NCI-H1048 (cell line): ENCODE results near the gene MYO1E.
"Not testable (repeated sequence)": the region's sequence is repeated elsewhere in the genome, so short reads cannot be mapped to it uniquely, and the experiment has no call there.

Source experiments
- DNase-seq: peaks from one replicate; lab custom pipeline; 2025; lab: John Stamatoyannopoulos, UW

The MYO1E gene

DNA sequence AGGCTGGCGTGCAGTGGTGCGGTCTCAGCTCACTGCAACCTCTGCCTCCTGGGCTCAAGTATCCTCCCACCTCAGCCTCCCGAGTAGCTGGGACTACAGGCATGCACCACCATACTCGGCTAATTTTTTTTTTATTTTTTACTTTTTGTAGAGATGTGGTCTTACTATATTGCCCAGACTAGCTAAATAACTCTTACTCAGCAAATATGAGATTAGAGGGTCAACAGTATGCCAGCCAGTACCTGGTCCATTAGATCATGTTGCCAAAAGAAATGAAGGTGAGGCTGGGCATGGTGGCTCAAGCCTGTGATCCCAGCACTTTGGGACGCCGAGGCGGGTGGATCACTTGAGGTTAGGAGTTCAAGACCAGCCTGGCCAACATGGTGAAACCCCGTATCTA lies 210.6 kb downstream of the MYO1E start:
- DNase-seq, result not testable (repeated sequence)

DNA sequence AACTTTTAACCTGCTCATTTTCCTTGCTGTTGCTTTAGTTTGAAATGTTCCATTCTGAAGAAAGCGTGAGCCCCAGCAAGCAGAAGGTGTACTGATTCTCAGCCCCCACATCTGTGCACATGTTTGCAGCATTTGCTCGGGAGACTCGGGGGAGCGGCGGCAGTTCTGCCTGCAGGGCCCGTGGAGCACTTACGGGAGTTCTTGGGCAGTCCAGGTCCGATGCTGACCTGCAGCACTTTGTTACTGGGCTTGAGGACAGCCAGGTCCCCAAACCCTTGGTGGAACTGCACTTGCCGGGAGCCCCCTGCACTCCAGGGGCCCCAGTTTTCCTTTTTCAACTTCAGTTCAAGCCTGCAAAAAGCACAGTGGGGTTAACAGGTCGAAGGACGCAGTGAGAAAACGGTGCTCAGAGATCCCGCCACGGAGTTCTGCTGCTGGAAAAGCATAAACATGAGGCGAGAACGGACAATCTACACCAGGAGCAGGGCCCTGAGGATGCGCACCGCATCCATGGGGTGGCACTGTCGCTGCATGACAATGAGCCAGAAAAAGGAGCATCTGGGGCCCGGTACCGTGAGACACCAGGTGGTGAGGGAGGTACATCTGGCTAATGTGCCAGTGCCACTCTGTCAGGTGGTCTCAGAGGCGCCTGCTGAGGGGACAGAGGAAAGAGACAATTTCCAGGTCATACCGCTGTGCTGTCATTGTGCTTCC lies 211.6 kb downstream of the MYO1E start:
- DNase-seq, result no peak

DNA sequence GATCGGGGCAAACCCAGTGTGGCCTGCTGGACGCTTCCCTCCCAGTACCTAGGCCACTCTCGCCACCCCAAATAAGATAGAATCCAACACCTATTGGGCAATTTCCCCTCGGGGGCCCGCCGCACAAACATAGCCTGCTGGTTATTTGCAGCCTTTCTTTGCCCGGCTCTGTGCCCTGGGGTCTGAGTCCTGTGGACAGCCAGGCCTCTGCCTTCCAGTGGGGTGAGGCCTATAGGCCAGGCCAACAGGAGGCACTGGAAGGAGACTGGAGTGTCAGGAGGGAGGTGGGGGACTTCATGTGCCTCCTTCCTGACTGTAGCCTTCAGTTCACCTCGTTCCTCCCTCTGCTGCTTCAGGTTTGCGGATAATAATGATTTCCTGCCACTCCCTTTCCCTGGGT lies 213.5 kb downstream of the MYO1E start:
- no peak for DNase-seq

DNA sequence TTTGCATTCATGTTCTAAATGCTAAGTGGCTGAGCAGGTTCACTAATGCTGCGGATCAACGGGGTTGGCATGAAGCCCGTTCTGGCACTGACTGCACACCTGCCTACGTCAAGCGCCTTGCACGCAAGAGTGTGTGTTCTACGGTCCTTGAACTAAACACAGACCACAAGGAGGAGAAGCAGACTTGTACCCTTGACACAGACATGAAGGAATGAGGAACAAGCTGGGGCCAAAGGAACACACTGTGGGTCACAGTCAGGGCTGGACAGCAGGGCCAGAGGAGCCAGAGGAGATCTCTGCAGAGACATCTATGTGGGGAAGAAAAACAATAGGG lies 214.0 kb downstream of the MYO1E start:
- DNase-seq, result no peak

DNA sequence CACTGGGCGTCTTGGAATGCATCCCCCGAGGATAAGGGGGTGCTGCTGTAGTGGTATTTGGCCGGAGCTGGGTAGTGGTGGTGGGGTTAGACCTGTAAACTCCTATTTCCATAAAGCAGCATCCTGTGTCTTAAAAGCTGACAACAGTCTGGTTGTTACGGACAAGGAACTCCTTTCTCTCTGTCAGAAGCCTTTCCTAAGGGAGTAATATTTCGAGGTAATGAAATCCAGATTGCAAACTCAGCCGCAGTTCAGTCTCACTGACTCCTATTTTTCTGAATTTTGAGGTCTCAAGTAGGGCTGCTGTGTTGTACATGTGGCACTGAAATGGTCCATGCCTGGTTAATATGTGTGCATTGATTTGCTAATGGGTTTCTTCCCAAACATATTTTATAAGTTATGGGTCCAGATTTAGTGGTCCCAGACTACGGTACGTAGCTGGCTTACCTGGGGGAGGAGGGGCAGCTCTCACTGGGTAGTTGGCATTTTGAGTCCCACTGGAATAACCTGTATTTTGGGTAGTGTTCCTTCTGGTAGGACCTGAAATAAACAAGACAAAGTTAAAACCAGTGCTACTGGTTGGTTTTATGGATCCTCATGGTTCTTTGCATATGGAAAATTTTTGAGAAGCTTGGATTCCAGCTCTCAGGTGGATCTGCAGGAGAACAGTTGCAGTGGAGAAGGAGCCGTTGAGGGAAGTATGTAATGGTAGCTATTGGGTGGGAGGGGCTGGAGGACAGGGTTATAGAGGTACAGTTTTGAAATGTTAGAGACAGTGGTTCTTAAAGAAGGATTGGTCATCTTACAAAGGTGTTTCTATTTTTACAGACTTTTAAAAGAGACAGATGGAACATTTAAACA lies 214.6 kb downstream of the MYO1E start:
- DNase-seq, result no peak

DNA sequence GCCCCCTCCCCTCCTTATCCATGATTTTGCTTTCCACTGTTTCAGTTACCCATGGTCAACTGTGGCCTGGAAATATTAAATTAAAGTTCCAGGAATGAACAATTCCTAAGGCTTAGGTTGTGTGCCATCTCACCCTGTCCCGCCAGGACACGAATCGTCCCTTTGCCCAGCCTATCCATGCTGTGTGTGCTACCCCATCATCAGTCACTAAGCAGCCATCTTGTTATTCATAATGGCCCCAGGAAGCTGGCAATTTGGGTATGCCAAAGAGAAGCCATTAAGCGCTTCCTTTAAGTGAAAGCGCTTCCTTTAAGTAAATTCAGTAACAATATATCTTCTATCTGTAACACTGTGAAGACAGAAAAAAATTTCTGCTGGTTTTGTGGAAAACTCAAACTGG lies 215.3 kb downstream of the MYO1E start:
- DNase-seq, result no peak

DNA sequence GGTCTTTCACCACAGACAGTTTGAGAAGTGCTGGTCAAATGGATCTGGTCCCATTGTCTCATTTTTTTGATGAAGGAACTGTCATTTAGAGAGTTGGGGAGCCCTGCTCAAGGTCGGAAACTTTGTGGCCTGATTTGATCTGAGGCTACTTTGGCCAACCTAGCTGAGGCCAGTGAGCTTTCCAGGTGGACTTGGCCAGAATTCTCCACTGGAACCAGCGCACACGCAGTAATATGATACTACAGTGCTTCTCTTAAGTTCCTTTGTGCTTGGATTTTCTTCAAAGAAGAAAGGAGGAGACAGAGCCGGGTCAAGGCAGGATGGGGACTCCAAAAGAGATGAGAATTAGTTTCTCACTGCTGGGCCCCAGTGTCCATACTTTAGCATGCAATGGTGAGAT lies 217.2 kb downstream of the MYO1E start:
- no peak for DNase-seq

DNA sequence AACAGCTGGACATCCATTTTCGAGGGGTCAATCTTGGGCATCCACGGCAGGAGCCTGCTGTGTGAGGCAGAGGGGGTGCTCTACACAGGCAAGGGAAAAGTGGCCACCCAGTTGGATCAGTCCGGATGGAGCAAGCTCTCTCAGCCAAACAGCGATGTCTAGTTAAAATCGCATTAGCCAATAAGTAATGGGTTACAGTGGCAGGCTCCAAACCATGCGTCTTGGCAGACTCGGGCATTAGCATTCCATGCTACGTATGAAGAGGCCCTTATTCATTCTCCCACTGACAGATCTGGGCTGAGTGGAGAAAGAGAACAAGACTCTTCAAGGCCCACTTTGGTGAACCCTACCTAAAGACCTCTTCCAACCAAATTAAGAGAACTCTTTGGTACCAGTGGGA lies 218.4 kb downstream of the MYO1E start:
- no peak for DNase-seq

DNA sequence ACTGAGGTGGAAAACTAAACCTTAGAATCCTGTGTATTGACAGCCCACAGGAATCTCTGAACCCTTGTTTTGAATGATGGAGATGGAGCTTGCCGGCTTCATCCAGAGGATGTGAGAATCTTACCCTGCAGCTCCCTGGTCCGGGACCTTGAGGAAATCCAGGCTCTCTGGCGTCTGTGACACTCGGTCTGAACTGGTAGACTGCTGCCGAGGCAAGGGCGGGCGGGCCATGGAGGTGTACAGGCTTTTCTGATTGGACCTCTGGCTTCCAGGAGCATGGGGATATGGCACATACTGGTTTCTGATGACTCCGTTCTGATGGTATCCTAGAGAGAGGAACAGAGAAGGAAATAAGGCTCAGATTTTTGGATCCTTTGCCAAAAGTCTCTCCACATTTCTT lies 219.2 kb downstream of the MYO1E start:
- no peak for DNase-seq

DNA sequence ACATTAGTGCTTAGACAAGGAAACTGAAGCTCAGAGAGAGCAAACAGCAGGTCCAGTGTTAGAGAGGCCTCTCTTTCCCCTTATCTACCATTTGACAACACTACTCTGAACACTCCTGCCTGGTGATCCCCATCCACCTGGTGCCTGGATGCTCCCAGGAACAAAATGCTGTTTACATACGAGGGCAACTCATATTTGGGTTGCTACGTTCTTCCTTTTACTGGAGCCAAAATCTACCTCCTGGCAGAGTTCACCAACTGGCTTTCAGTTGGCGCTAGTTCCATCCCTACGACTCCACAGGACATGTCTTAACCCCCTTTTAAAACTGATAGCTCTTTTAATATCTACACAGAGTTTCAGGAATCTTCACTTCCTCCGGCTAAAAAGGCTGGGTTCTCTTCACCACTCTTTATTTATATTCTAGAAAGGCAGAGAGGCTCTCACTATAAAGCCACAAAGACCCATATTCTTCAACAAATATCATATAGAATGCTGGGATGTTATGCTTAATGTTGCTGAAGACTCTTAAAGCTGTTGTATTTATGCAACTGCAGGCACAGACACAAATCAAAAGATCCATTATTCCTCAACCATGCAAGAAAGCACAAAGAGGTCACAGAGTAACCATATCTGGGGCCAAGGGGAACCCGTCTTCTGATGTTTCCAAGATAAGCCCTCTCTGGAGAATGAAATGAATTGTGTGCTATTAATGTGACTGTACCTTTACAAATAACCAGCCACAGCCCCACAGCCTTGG lies 219.8 kb downstream of the MYO1E start:
- no peak for DNase-seq

DNA sequence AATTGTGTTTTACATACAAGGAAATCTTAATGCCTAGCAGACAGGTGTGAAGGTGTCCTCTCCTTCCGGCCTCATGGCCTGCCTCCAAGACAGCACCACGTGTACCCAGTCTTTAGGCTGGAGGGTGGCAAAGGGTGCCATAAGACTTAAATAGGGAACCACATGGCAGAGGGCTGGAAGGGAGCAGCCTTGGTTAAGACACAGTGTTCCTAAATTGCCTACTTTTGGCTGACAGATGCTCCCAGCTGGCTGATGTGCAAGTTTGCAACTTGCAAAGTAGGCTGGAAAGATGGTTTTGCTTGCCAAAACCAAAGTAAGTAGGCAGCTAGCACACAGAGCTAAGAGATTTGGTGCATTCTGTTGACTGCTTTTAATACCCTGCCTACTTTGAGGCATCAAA lies 222.5 kb downstream of the MYO1E start:
- DNase-seq, result no peak

DNA sequence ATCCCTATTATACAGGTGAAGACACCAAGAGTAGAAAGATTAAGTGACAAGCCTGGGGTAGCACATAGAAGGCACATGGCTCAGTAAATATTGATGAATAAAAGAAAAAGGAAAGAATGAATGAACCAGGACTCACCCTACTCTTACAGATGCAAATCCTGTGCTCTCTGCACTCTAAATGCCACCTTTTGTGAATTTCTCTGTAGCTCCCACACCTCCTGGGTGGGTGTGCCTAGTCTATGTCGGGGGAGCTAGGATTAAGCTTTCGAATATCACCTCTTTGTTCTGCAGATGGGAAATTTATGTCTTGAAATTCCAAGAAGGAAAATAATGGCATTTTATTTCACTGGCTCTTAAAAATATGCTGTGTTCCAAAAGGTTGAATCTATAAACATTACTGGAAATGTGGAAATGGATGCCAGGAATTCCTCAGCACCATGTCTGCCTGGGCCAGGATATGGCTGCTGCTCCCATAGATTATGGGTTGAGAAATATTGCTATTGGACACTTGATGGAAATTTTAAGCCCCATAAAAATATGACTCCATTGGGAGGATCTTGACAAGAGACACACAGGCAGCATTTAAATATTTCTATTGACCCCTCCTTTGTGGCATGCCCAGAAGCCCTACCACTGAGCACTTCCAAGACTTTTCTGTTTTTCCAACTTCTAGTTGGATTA lies 224.4 kb downstream of the MYO1E start:
- no peak for DNase-seq

DNA sequence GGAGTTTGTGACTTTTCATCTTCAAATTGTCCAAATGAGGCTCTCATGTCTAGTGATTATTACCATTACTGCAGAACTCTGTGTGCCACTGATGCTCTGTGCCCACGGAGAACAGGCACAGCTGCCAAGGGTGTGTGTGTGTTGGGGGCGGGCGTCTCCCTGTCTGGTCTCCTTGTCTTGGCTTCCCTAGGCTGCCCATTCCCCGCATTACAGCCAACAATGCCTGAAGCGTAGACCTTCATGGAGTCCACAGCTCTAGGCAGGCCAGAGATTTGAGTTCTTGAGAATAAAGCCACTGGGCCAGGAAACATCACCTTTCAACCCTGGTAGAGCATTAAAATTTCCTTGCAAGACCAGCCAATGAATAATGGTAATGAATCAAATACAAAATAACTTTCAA lies 225.0 kb downstream of the MYO1E start:
- DNase-seq, result no peak

DNA sequence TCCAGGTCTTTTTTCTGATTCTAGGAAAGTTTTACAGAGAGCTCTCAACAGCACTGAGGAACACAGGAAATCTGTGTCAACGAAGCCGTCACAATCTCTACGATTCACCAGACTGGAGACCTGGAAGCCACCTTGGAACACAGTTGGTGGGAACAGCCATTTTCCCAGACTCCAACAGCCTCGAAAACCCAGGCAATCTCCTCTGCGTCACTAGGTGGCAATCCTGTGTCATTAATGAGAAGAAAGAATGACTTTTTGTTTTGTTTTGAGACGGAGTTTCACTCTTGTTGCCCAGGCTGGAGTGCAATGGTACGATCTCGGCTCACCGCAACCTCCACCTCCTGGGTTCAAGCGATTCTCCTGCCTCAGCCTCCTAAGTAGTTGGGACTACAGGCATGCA lies 228.1 kb downstream of the MYO1E start:
- DNase-seq, result not testable (repeated sequence)

DNA sequence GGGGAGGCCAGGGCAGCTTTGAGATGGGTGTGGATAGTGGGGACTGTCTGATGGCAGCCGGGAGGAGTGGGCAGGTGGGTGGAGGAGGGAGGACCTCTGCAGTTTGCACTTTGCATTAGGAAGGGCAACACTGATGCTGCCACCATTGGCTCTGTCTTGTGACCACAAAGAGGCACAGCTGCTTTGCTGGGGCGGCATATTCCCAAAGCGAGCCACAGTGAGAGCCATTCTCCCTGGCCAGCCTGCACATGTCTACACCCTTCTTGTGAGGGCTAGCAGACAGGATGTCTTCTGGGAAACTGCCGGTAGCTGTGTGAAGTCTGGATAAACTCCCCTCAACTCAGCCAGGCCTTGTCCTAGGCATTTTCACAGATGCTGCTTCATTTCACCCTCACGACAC lies 229.4 kb downstream of the MYO1E start:
- no peak for DNase-seq

DNA sequence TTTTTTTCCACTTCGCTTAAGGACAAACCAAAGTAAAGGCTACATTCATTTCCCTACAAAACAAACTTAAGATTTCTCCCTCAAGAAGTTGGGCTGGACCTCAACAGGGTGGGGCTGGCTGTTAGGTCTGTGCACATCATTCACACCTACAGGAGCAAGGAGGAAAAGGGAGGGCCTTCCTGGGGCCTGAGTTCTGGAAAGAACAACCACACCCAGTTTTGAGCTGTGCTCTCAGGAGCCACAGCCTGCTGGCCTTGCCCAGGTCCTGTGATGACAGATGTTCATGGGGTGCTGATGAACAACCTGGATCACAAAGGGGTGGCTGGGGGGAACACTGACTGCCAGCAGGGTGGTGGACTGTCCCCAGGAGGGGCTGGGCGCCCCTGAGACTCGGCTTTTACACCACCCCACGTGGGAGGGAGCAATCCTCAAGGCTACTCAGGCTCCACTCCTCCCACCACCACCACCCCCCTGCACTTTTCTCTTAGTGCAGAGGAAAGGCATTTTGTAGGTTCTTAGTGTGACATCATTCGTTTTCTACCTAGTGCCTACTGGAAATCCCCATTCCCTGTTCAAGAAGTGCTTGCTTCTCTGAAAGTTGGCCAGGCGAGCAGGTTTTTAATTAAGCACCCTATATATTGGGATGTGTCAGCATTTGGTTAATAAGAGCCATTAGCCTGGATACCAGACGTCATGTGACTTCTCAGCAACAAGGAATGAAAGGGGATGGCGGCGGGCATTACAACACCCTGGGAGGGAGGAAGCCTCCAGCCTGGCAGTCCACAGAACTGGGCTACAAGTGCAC lies 232.0 kb downstream of the MYO1E start:
- no peak for DNase-seq

DNA sequence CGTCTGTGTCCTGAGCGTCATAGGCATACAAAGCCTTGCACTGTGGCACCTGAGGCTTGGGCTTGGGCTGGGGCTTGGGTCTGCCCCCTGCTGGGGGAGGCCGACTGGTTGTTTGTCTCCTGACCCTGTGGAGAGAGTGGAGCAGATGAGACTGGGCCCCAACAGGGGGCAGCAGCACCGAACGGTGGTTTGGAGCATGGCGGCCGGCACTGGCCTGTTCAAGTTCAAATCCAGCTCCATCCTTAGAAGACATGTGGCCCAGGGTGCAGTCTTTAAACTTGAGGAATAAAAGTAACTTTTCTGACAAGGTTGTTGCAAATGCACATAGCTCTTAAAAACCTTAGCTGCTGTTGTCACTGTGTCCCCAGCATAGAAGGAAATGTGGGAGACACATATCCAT lies 234.4 kb downstream of the MYO1E start:
- DNase-seq, result no peak

DNA sequence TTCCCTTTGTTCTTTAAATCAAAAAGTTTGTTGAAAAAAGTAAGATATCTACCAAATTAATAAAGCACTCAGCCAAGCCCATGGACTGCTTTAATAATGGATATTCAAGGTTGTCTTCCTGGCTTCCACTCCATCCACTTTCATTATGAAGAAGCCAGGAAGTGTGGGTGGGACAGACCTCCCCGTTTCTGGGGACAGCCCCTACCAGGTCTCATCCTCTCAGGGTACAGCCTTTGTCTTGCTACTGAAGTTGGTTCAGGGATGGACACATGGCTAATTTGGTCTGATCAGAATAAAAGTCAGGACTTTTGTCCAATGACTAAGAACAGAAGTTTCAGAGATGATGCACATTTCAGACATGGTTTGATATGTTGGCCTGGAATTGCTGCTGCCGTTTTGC lies 235.1 kb downstream of the MYO1E start:
- no peak for DNase-seq

DNA sequence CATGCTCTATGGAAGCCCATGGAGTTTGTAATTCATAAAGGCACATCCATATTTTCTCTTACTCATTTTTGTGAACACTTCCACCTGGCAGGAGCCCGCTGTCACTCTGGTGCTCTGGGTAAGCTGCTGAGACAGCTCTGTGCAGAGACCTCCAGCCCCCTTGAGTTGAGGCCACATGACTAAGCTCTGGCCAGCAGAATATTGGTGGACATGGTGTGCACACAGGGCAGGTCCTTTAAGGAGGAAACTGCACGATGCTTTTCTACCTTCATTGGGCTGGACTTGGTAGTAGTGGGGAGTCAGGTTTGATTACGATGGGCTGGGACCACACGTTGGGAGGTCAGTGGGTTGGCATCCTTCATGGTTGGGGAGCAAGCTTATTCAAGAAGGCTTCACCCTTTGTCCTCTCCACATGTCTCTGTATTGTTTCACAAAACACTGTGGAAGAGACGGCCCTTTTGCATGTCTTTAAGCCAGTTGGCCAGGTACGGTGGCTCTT lies 238.7 kb downstream of the MYO1E start:
- no peak for DNase-seq

DNA sequence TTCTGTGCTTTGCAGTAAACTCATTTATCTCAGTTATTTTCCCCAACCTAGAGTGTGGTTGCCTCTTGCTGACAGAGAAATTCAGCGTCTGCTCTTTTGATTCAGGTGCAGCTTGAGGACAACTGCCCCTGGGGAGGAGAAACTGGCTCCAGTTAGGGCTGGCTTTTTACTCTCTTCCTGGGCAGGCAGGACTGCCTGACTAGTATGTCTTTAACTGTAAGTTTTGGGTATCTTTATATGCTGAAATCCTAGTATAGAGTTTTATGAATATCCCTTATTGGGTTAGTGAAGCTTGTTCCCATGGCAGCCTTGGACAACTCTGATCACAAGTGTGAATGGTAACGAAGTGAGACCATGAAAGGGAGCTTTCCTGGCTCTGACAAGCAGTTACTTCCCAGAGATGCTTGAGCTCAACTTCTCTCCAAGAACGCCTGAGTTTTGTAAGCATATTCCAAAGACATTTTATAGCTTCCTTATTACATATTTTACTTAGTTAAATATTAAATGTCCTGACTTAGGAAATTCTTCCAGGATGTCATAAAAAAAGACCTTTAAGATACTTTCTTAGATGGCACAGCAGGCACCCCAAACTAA lies 240.6 kb downstream of the MYO1E start:
- DNase-seq, result no peak

DNA sequence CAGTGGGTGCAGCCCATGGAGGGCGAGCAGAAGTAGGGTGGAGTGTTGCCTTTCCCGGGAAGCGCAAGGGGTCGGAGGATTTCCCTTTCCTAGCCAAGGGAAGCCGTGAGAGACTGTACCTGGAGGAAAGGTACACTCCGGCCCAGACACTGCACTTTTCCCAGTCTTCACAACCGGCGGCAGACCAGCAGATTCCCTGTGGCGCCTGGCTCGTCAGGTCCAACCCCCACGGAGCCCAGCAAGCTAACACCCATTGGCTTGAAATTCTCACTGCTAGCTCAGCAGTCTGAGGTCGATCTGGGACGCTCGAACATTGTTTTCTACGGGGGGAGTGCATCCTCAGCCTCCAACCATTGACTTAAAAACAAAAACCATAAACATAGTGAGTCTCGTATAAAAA lies 241.2 kb downstream of the MYO1E start:
- DNase-seq, result no peak
